ENCODE measurements around the gene MAPKAPK2. TPM values are rescaled to one million over a fixed set of nuclear protein-coding genes. Genes with fewer than 3 reads are reported as not detected.
A peak's percentile ranks its signal among the peaks of the same experiment; 100 is the strongest.
"Not testable (repeated sequence)": the region's sequence is repeated elsewhere in the genome, so short reads cannot be mapped to it uniquely, and the experiment has no call there.

MAPKAPK2 gene
- total RNA-seq, 1 experiment from 2014 or later, result 54.9 TPM

DNA sequence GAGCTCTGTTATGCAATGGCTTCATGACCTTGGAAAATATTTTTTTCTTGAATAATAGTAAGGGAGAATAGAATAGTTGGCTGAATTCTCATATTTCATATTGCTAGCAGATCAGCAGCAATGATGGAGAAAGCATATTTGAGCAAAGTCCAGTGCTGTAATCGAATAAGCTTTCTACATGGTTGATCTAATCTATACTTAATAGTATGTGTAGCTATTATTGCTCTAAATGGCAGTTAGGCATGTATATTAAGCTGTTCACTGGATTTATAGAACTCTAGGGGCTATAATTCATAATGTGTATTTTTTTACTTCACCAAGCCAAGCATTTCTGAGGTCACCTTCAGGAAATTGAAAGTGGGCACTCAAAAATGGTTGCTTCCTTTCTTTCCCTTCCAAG is 75.9 kb downstream of the MAPKAPK2 start (continued):
- no peak for TF ChIP-seq SP1 (CRISPR knock-in tag; conservative IDR thresholded peaks at IDR 0.05)
- no peak for TF ChIP-seq EMX1 (CRISPR knock-in tag; IDR thresholded peaks at IDR 0.05)
- no peak for TF ChIP-seq NR3C1 (CRISPR knock-in tag; conservative IDR thresholded peaks at IDR 0.05; ENCODE audit: low read depth)
- TF ChIP-seq ELF4 (CRISPR knock-in tag; IDR thresholded peaks at IDR 0.05; ENCODE audit: low read depth), result no peak

DNA sequence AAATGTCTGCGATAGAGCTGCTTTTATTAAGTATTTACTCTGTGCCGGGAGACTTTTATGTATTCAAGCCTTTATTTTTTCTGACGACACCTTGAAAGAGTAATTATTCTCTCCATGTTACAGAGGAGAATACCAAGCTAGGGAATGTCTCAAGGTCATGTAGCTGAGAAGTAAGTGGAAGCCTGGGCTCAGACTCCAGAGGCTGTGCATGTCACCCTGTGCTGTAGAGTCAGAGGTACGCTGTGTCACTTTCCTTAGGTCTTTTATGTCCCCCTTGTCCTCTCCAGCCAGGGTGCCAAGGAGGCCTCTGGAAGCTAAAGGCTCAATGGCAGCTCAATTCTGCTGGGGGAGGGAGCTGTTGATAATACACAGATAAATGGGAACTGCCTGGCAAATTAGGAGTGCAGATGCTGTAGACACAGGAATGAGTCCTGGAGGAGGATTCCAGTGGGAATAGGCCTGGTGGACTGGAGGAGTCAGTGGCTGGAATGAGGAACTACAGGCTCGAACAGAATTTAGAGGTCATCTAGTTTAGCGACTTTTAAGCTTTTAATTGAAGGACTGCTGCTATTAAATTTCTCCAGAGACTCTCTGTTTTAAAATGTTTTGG is 76.6 kb downstream of the MAPKAPK2 start:
- ATAC-seq (peak; percentile 80), DNase-seq (ENCODE audit: low spot score) (no peak)
- no peaks in the 10 kb centered on the region for H3K27me3 Mint-ChIP-seq (ENCODE audit: low read depth)
- ChIA-PET CTCF (interaction anchor here (1.0 to 2.3 kb wide), 10 partner anchors 9 to 149 kb away, joined by 3 to 16 read pairs (median 3); partner anchors contain the start of genes DYRK3, EIF2D, IL10 and IL19), POLR2A (no interaction called here)
- no peaks in the 10 kb centered on the region for H3K36me3 Mint-ChIP-seq
- H3K4me3 Mint-ChIP-seq, result no peak overlapping the region
- TF ChIP-seq ZNF423 (CRISPR knock-in tag; IDR thresholded peaks at IDR 0.05) (no peak), USF2 (CRISPR knock-in tag; IDR thresholded peaks at IDR 0.05) (no peak), ZNF232 (CRISPR knock-in tag; IDR thresholded peaks at IDR 0.05) (no peak), ZSCAN18 (CRISPR knock-in tag; IDR thresholded peaks at IDR 0.05) (no peak), ZNF219 (CRISPR knock-in tag; IDR thresholded peaks at IDR 0.05; ENCODE audit: borderline replicate concordance) (no peak), SOX15 (CRISPR knock-in tag; IDR thresholded peaks at IDR 0.05) (no peak), ZNF281 (CRISPR knock-in tag; IDR thresholded peaks at IDR 0.05) (no peak), ESRRA (CRISPR knock-in tag; IDR thresholded peaks at IDR 0.05; ENCODE audit: borderline replicate concordance) (no peak), CDX4 (CRISPR knock-in tag; IDR thresholded peaks at IDR 0.05; ENCODE audit: borderline replicate concordance) (no peak), ZNF138 (CRISPR knock-in tag; conservative IDR thresholded peaks at IDR 0.05) (no peak), JUN (CRISPR knock-in tag; IDR thresholded peaks at IDR 0.05) (no peak), NR3C1 (CRISPR knock-in tag; conservative IDR thresholded peaks at IDR 0.05; ENCODE audit: low read depth) (no peak)
- no peaks in the 10 kb centered on the region for H3K9me3 Mint-ChIP-seq
- no peak overlapping the region for H3K27ac Mint-ChIP-seq
- H3K4me1 Mint-ChIP-seq, result peaks cover 2% of the 10 kb centered on the region; the same call in 1 of the 2 replicates

GRCh38 chr1:206762741-206763364 is 78.1 kb downstream of the MAPKAPK2 start:
- H3K4me1 Mint-ChIP-seq; H3K27ac Mint-ChIP-seq; DNase-seq (ENCODE audit: low spot score); H3K9me3 Mint-ChIP-seq; H3K36me3 Mint-ChIP-seq; H3K27me3 Mint-ChIP-seq (ENCODE audit: low read depth); ATAC-seq; H3K4me3 Mint-ChIP-seq: not testable (repeated sequence)
- POLR2A ChIA-PET, result interaction anchor here (0.6 kb wide), 1 partner anchor 199 kb away, joined by 3 read pairs; no protein-coding TSS in a partner anchor
- CTCF ChIA-PET, result interaction anchor here (0.9 to 1.4 kb wide), 2 partner anchors 47 to 68 kb away, joined by 3 to 6 read pairs; no protein-coding TSS in a partner anchor
- TF ChIP-seq, protein P1, sequence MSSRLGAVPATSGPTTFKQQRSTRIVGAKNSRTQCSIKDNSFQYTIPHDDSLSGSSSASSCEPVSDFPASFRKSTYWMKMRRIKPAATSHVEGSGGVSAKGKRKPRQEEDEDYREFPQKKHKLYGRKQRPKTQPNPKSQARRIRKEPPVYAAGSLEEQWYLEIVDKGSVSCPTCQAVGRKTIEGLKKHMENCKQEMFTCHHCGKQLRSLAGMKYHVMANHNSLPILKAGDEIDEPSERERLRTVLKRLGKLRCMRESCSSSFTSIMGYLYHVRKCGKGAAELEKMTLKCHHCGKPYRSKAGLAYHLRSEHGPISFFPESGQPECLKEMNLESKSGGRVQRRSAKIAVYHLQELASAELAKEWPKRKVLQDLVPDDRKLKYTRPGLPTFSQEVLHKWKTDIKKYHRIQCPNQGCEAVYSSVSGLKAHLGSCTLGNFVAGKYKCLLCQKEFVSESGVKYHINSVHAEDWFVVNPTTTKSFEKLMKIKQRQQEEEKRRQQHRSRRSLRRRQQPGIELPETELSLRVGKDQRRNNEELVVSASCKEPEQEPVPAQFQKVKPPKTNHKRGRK (CRISPR knock-in tag; IDR thresholded peaks at IDR 0.05; ENCODE audit: borderline replicate concordance), result peak; percentile 50; the same call in 1 of the 2 replicates

GRCh38 chr1:206765771-206766170 is 81.1 kb downstream of the MAPKAPK2 start:
- H3K36me3 Mint-ChIP-seq; H3K27ac Mint-ChIP-seq; H3K4me3 Mint-ChIP-seq; ATAC-seq; H3K9me3 Mint-ChIP-seq; H3K27me3 Mint-ChIP-seq (ENCODE audit: low read depth); CTCF ChIA-PET; POLR2A ChIA-PET; DNase-seq (ENCODE audit: low spot score): not testable (repeated sequence)
- peaks cover 28% of the 10 kb centered on the region for H3K4me1 Mint-ChIP-seq
